Hepatocyte (in vitro differentiated cells): ENCODE results near the gene FAM171A2. TPM values are rescaled to one million over a fixed set of nuclear protein-coding genes. Genes with fewer than 3 reads are reported as not detected.

Experiments used
- DNase-seq: peaks from one replicate; pipeline ENCODE4 v3.0.0-alpha.2; 2016; ENCODE audit warnings: low spot score
- H2AFZ ChIP-seq: fragments of 200-600 bp; sonication (generic); 2 replicates; pipeline ENCODE4 v1.6.0; 2016; ENCODE audit warnings: antibody characterized with exemption, mild to moderate bottlenecking
- H3K27ac ChIP-seq: fragments of 200-600 bp; sonication (generic); 2 replicates; pipeline ENCODE4 v1.5.1; 2016; ENCODE audit warnings: mild to moderate bottlenecking
- H3K27me3 ChIP-seq: fragments of 200-600 bp; sonication (generic); 2 replicates; pipeline ENCODE4 v1.6.1; 2016
- H3K36me3 ChIP-seq: fragments of 200-600 bp; sonication (generic); replicated peaks from 2 replicates; pipeline ENCODE4 v1.5.1; 2016; ENCODE audit warnings: low read depth; ENCODE audit not compliant: insufficient read depth
- H3K4me1 ChIP-seq: fragments of 200-600 bp; sonication (generic); 2 replicates; pipeline ENCODE4 v1.5.1; 2016; ENCODE audit warnings: mild to moderate bottlenecking, moderate library complexity; ENCODE audit not compliant: insufficient read depth
- H3K4me2 ChIP-seq: fragments of 200-600 bp; sonication (generic); 2 replicates; pipeline ENCODE4 v1.6.0; 2016
- H3K4me3 ChIP-seq: fragments of 200-600 bp; sonication (generic); 2 replicates; pipeline ENCODE4 v1.5.1; 2016; ENCODE audit warnings: mild to moderate bottlenecking
- H3K79me2 ChIP-seq: fragments of 200-600 bp; sonication (generic); 2 replicates; pipeline ENCODE4 v1.6.0; 2017; ENCODE audit warnings: mild to moderate bottlenecking
- H3K9me2 ChIP-seq: fragments of 200-600 bp; sonication (generic); replicated peaks from 2 replicates; pipeline ENCODE4 v1.6.0; 2017; ENCODE audit warnings: mild to moderate bottlenecking; ENCODE audit not compliant: insufficient read depth
- H3K9me3 ChIP-seq: fragments of 200-600 bp; sonication (generic); 2 replicates; pipeline ENCODE4 v1.5.1; 2016; ENCODE audit warnings: low read depth, mild to moderate bottlenecking
- H4K20me1 ChIP-seq: fragments of 200-600 bp; sonication (generic); 2 replicates; pipeline ENCODE4 v1.6.0; 2016; ENCODE audit warnings: mild to moderate bottlenecking; ENCODE audit not compliant: insufficient read depth, poor library complexity, severe bottlenecking
- EZH2 ChIP-seq: fragments of 200-600 bp; sonication (generic); IDR thresholded peaks from 2 replicates; pipeline ENCODE4 v1.6.1; 2016; ENCODE audit warnings: antibody characterized with exemption, mild to moderate bottlenecking, borderline replicate concordance
- EZH2phosphoT487 ChIP-seq: fragments of 200-600 bp; sonication (generic); IDR thresholded peaks from one replicate; pipeline ENCODE4 v1.6.1; 2018; ENCODE audit warnings: antibody characterized with exemption, mild to moderate bottlenecking, low read depth, moderate library complexity; ENCODE audit not compliant: unreplicated experiment, severe bottlenecking
- WGBS: methylation state at CpG from one replicate; pipeline ENCODE4 v1.1.6; 2016; ENCODE audit warnings: low lambda C conversion rate; ENCODE audit errors: missing lambda C conversion rate; 5-methylcytosine and 5-hydroxymethylcytosine counted together
- polyA plus RNA-seq: library from polyadenylated mRNA; unstranded; fragments of >200 nt; fragmentation: Nextera tagmentation; extraction: Ambion mirVana; gene quantifications from 2 replicates; pipeline ENCODE4 v1.2.1, GENCODE V29; 2016
- small RNA-seq: library from RNA; depleted of rRNA; stranded (forward); fragments of <200 nt; gene quantifications from one replicate; pipeline ENCODE3, GENCODE V24; 2014
- total RNA-seq: library from RNA; depleted of rRNA; stranded (reverse); fragments of >200 nt; gene quantifications from 2 replicates; pipeline ENCODE4 v1.2.3, GENCODE V29; 2014
- TF ChIP-seq, protein P1 (sequence below): fragments of 200-600 bp; sonication (generic); IDR thresholded peaks from 2 replicates; pipeline ENCODE4 v1.5.1; 2016; ENCODE audit warnings: antibody characterized with exemption, mild to moderate bottlenecking; ENCODE audit not compliant: poor library complexity

FAM171A2 gene
- total and polyA plus RNA-seq, 2 experiments from 2014 or later, result 13.9 to 22.8 TPM

DNA sequence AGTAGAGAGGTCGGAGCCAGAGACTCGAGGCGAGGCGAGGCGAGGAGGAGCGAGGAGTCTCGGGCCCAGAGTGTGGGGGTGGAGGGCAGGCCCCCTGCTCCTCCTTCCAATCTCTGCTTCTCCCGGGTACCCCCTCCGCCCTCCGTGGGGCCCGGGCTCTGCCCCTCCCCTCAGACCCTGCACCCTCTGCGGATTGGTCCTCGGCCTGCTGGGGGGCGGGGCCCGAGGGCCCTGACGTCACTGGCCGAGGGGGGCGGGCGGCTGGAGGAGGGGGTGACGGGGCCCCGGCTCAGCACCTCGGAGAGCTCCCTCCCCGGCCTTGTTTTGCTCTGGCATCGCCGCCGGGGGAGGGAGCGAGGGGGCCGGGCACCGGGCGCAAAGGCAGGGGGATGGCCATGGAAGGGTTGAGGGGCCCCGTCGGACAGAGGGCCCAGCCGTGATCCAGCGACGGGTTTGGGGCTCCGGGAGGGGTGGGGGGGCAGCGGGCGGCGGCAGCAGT, 55.3 kb downstream of the FAM171A2 start, which contains the start of gene RUNDC3A:
RUNDC3A (plus strand) TSS at position 282 of the 499 bp plus-strand sequence. CDS start 232 bp downstream, outside the sequence.
- Histone ChIP-seq H4K20me1 (no peaks in the 10 kb centered on the region), H3K4me3 (peak within 1 kb of the TSS; percentile 14), H3K27me3 (peaks cover 20% of the 10 kb centered on the region), H3K36me3 (no peaks in the 10 kb centered on the region), H3K27ac (peak within 1 kb of the TSS; percentile 2), H3K4me1 (peaks cover 9% of the 10 kb centered on the region), H3K79me2 (no peaks in the 10 kb centered on the region), H3K4me2 (peak within 1 kb of the TSS; percentile 89), H3K9me2 (no peaks in the 10 kb centered on the region), H2AFZ (no peak within 1 kb of the TSS), H3K9me3 (no peaks in the 10 kb centered on the region)
- DNase-seq, result peak; percentile 95
- 2% methylated on average over 12 of the region's 39 CpGs for WGBS
- TF ChIP-seq EZH2phosphoT487 (no peak), EZH2 (no peak)
- TF ChIP-seq, protein P1, sequence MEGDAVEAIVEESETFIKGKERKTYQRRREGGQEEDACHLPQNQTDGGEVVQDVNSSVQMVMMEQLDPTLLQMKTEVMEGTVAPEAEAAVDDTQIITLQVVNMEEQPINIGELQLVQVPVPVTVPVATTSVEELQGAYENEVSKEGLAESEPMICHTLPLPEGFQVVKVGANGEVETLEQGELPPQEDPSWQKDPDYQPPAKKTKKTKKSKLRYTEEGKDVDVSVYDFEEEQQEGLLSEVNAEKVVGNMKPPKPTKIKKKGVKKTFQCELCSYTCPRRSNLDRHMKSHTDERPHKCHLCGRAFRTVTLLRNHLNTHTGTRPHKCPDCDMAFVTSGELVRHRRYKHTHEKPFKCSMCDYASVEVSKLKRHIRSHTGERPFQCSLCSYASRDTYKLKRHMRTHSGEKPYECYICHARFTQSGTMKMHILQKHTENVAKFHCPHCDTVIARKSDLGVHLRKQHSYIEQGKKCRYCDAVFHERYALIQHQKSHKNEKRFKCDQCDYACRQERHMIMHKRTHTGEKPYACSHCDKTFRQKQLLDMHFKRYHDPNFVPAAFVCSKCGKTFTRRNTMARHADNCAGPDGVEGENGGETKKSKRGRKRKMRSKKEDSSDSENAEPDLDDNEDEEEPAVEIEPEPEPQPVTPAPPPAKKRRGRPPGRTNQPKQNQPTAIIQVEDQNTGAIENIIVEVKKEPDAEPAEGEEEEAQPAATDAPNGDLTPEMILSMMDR, result no peak

DNA sequence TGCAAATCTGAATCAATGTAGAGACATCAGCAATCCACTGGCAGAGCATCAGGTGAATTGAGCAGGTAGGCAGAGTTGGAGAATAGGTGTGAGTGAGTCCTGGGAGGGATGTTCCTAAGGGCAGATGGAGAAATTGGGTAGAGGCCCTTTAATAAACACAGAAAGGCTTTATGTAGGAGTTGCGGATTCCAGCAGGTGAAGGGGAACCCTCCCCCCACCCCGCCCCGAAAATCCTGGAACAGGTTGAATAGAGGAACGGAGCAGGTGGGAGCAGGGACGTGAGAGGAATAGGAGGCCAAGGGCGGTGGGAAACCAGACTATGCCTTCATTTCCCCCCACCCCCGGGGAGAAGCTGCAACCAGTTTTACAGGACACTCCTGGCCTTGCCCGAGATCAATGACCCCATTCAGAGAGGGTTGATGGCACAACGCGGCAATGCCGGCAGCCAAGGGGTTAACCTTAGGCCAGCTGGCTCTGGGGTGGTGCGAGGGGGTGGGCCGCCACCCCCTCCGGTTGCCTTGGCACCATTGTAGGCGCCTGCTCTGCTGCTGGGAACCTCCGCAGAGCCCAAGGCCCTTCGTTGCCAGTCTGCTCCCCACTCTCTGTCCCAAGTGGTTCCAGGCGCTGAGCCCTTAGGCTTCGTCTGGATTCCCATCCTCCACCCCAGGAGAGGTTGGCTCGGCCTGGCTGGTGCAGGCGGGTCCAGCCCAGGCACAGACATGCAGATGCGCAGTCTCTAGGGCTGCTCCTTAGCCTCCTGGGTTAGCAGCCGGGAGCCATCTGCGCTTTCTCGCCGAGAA, 56.1 kb downstream of the FAM171A2 start:
- WGBS, result 5% methylated on average over 26 of the region's 26 CpGs
- H3K9me2 ChIP-seq, result no peaks in the 10 kb centered on the region
- no peak overlapping the region for H2AFZ ChIP-seq
- DNase-seq, result peak; percentile 79
- H3K36me3 ChIP-seq, result no peaks in the 10 kb centered on the region
- no peak for TF ChIP-seq EZH2phosphoT487
- TF ChIP-seq, protein P1, result no peak
- TF ChIP-seq EZH2, result no peak
- peak overlapping the region; percentile 2 for H3K27ac ChIP-seq
- no peaks in the 10 kb centered on the region for H3K79me2 ChIP-seq
- peaks cover 9% of the 10 kb centered on the region for H3K4me1 ChIP-seq
- peak overlapping the region; percentile 89 for H3K4me2 ChIP-seq
- no peaks in the 10 kb centered on the region for H3K9me3 ChIP-seq
- no peaks in the 10 kb centered on the region for H4K20me1 ChIP-seq
- H3K27me3 ChIP-seq, result peaks cover 15% of the 10 kb centered on the region
- H3K4me3 ChIP-seq, result peak overlapping the region; percentile 14

DNA sequence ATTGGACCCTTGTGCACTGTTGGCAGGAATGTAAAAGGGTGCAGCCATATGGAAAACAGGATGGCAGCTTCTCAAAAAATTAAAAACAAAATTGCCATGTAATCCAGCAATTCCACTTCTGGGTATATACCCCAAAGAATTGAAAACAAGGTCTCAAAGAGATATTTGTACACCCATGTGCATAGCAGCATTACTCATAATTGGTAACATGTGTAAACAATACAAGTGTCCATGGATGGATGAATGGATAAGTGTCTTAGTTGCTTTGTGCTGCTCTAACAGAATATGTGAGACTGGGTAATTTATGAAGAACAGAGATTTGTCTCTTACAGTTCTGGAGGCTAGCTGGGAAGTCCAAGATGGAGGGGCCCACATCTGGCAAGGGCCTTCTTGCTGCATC, 59.0 kb downstream of the FAM171A2 start:
- Histone ChIP-seq H2AFZ (no peak overlapping the region), H3K27me3 (peaks cover 15% of the 10 kb centered on the region), H3K27ac (no peak overlapping the region), H3K9me2 (no peaks in the 10 kb centered on the region), H3K4me3 (no peak overlapping the region), H3K9me3 (no peaks in the 10 kb centered on the region), H3K4me1 (peaks cover 9% of the 10 kb centered on the region), H4K20me1 (no peaks in the 10 kb centered on the region), H3K4me2 (no peak overlapping the region), H3K36me3 (no peaks in the 10 kb centered on the region), H3K79me2 (no peaks in the 10 kb centered on the region)
- DNase-seq, result no peak
- no peak for TF ChIP-seq EZH2phosphoT487
- TF ChIP-seq, protein P1, result no peak
- no peak for TF ChIP-seq EZH2

Small RNA genes lying within 50 kb of the gene (small RNA-seq; reads per million reads assigned to genes)
- not detected for gene RF00012
- not detected for gene RN7SL258P
- gene RNU6-453P, result not detected

Other genes starting within 250 kb of the FAM171A2 start
- gene HDAC5, start 240.2 kb downstream of the FAM171A2 start, total RNA-seq, result 28.5 and 33.9 TPM in 2 replicates
- gene HDAC5, start 240.2 kb downstream of the FAM171A2 start, polyA plus RNA-seq, result 32.3 and 42.7 TPM in 2 replicates
- gene HROB, start 221.9 kb downstream of the FAM171A2 start, total RNA-seq, result 1.8 and 2.0 TPM in 2 replicates
- 5.7 and 5.9 TPM in 2 replicates for gene HROB, start 221.9 kb downstream of the FAM171A2 start, polyA plus RNA-seq
- gene ASB16, start 193.1 kb downstream of the FAM171A2 start, total RNA-seq, result 0.23 TPM in 1 of 2 replicates, not detected in the other
- gene ASB16, start 193.1 kb downstream of the FAM171A2 start, polyA plus RNA-seq, result 0.71 and 2.0 TPM in 2 replicates
- 27.7 and 31.3 TPM in 2 replicates for gene TMUB2, start 176.9 kb downstream of the FAM171A2 start, total RNA-seq
- gene TMUB2, start 176.9 kb downstream of the FAM171A2 start, polyA plus RNA-seq, result 46.8 and 54.6 TPM in 2 replicates
- 64.0 and 64.3 TPM in 2 replicates for gene ATXN7L3, start 164.0 kb downstream of the FAM171A2 start, total RNA-seq
- 28.7 and 29.2 TPM in 2 replicates for gene ATXN7L3, start 164.0 kb downstream of the FAM171A2 start, polyA plus RNA-seq
- 35.0 and 38.9 TPM in 2 replicates for gene UBTF, start 144.2 kb downstream of the FAM171A2 start, total RNA-seq
- gene UBTF, start 144.2 kb downstream of the FAM171A2 start, polyA plus RNA-seq, result 37.2 and 41.1 TPM in 2 replicates
- gene SLC4A1, start 95.7 kb downstream of the FAM171A2 start, total RNA-seq, result not detected in 2 replicates
- not detected in 2 replicates for gene SLC4A1, start 95.7 kb downstream of the FAM171A2 start, polyA plus RNA-seq
- 2.0 and 2.1 TPM in 2 replicates for gene RUNDC3A, start 55.3 kb downstream of the FAM171A2 start, total RNA-seq
- gene RUNDC3A, start 55.3 kb downstream of the FAM171A2 start, polyA plus RNA-seq, result 0.40 and 2.3 TPM in 2 replicates
- 92.7 and 108 TPM in 2 replicates for gene SLC25A39, start 39.0 kb downstream of the FAM171A2 start, total RNA-seq
- 179 and 191 TPM in 2 replicates for gene SLC25A39, start 39.0 kb downstream of the FAM171A2 start, polyA plus RNA-seq
- gene GRN, start 18.6 kb downstream of the FAM171A2 start, total RNA-seq, result 210 and 299 TPM in 2 replicates
- 785 and 828 TPM in 2 replicates for gene GRN, start 18.6 kb downstream of the FAM171A2 start, polyA plus RNA-seq
- gene ITGA2B, start 25.8 kb upstream of the FAM171A2 start, total RNA-seq, result 0.77 TPM in 1 of 2 replicates, not detected in the other
- 1.0 and 3.6 TPM in 2 replicates for gene ITGA2B, start 25.8 kb upstream of the FAM171A2 start, polyA plus RNA-seq
- gene GPATCH8, start 139.6 kb upstream of the FAM171A2 start, total RNA-seq, result 30.0 and 41.3 TPM in 2 replicates
- 42.1 and 47.0 TPM in 2 replicates for gene GPATCH8, start 139.6 kb upstream of the FAM171A2 start, polyA plus RNA-seq
- gene FZD2, start 193.6 kb upstream of the FAM171A2 start, total RNA-seq, result 19.9 and 22.9 TPM in 2 replicates
- 31.3 and 35.5 TPM in 2 replicates for gene FZD2, start 193.6 kb upstream of the FAM171A2 start, polyA plus RNA-seq